ENCODE measurements around the gene SLC8A1.
A peak's percentile ranks its signal among the peaks of the same experiment; 100 is the strongest.

Gene SLC8A1

GRCh38 chr2:40257340-40258134, 194.4 kb downstream of the SLC8A1 start:
- ChIA-PET CTCF (interaction anchor here (0.8 to 2.3 kb wide), 5 partner anchors 9 to 298 kb away, joined by 3 to 15 read pairs (median 3); no protein-coding TSS in a partner anchor), POLR2A (no interaction called here)
- no peak for TF ChIP-seq CTCF (IDR thresholded peaks at IDR 0.05; ENCODE audit: insufficient read depth, low read length, missing control alignments)
- DNase-seq (ENCODE audit: low read depth, low spot score) = no peak
- no peak overlapping the region for H3K4me3 ChIP-seq (ENCODE audit: low read depth, low read length)

GRCh38 chr2:40256649-40257048, 195.2 kb downstream of the SLC8A1 start:
- CTCF ChIA-PET = interaction anchor here (0.9 to 2.3 kb wide), 4 partner anchors 10 to 299 kb away, joined by 3 to 15 read pairs (median 4); no protein-coding TSS in a partner anchor

GRCh38 chr2:40256008-40256407, 195.9 kb downstream of the SLC8A1 start:
- no peak overlapping the region for H3K4me3 ChIP-seq (ENCODE audit: low read depth, low read length)
- no peak for TF ChIP-seq CTCF (IDR thresholded peaks at IDR 0.05; ENCODE audit: insufficient read depth, low read length, missing control alignments)
- DNase-seq (ENCODE audit: low read depth, low spot score) = no peak
- ChIA-PET POLR2A (no interaction called here), CTCF (interaction anchor here (2.3 kb wide), 1 partner anchor 10 kb away, joined by 15 read pairs; no protein-coding TSS in a partner anchor)

More at GRCh38 chr2:40256649-40257048, 195.2 kb downstream of the SLC8A1 start:
- POLR2A ChIA-PET = no interaction called here
- H3K4me3 ChIP-seq (ENCODE audit: low read depth, low read length) = no peak overlapping the region
- no peak for DNase-seq (ENCODE audit: low read depth, low spot score)
- peak; percentile 16 for TF ChIP-seq CTCF (IDR thresholded peaks at IDR 0.05; ENCODE audit: insufficient read depth, low read length, missing control alignments)

GRCh38 chr2:40255103-40255502, 196.8 kb downstream of the SLC8A1 start:
- ChIA-PET POLR2A (no interaction called here), CTCF (no interaction called here)
- DNase-seq (ENCODE audit: low read depth, low spot score) = no peak
- no peak for TF ChIP-seq CTCF (IDR thresholded peaks at IDR 0.05; ENCODE audit: insufficient read depth, low read length, missing control alignments)
- no peak overlapping the region for H3K4me3 ChIP-seq (ENCODE audit: low read depth, low read length)

- POLR2A ChIA-PET = no interaction called here
- DNase-seq (ENCODE audit: low read depth, low spot score) = no peak
- TF ChIP-seq CTCF (IDR thresholded peaks at IDR 0.05; ENCODE audit: insufficient read depth, low read length, missing control alignments) = no peak
- CTCF ChIA-PET = interaction anchor here (0.7 to 1.3 kb wide), 2 partner anchors 11 to 204 kb away, joined by 3 to 5 read pairs; no protein-coding TSS in a partner anchor
- H3K4me3 ChIP-seq (ENCODE audit: low read depth, low read length) = no peak overlapping the region
Measured at GRCh38 chr2:40254611-40255010, 197.3 kb downstream of the SLC8A1 start.

GRCh38 chr2:40251137-40251536, 200.8 kb downstream of the SLC8A1 start:
- TF ChIP-seq CTCF (IDR thresholded peaks at IDR 0.05; ENCODE audit: insufficient read depth, low read length, missing control alignments) = no peak
- POLR2A ChIA-PET = no interaction called here
- CTCF ChIA-PET = interaction anchor here (0.6 to 1.3 kb wide), 3 partner anchors 10 to 1575 kb away, joined by 3 to 5 read pairs (median 4); no protein-coding TSS in a partner anchor
- DNase-seq (ENCODE audit: low read depth, low spot score) = no peak
- H3K4me3 ChIP-seq (ENCODE audit: low read depth, low read length) = no peak overlapping the region
